ENCODE measurements around the gene STARD13. TPM values are rescaled to one million over a fixed set of nuclear protein-coding genes. Genes with fewer than 3 reads are reported as not detected.

The STARD13 gene
- total RNA-seq, 2 experiments from 2014 or later: not detected

GRCh38 chr13:33146843-33147611 lies 138.5 kb downstream of the STARD13 start:
- peak; percentile 25 for DNase-seq
- H3K27ac Mint-ChIP-seq: no peak overlapping the region

GRCh38 chr13:33145667-33146066 lies 139.9 kb downstream of the STARD13 start:
- ChIA-PET CTCF (no interaction called here), POLR2A (no interaction called here)
- peaks cover 5% of the 10 kb centered on the region for H3K4me1 Mint-ChIP-seq (ENCODE audit: low read depth)
- TF ChIP-seq CTCF (IDR thresholded peaks at IDR 0.05): no peak
- ATAC-seq: no peak
- H3K4me3 Mint-ChIP-seq: no peak overlapping the region
- H3K9me3 Mint-ChIP-seq: no peaks in the 10 kb centered on the region
- no peaks in the 10 kb centered on the region for H3K36me3 Mint-ChIP-seq (ENCODE audit: low read depth)
- intact Hi-C loops (cut with micrococcal nuclease): no loop called here
- peaks cover 9% of the 10 kb centered on the region for H3K27me3 Mint-ChIP-seq
- DNase-seq: peak; percentile 16
- no peak overlapping the region for H3K27ac Mint-ChIP-seq

More at GRCh38 chr13:33146843-33147611, 138.5 kb downstream of the STARD13 start:
- no peak overlapping the region for H3K4me3 Mint-ChIP-seq
- POLR2A ChIA-PET: no interaction called here
- CTCF ChIA-PET: interaction anchor here (0.7 to 1.2 kb wide), 2 partner anchors 25 to 80 kb away, joined by 3 read pairs; no protein-coding TSS in a partner anchor
- peaks cover 5% of the 10 kb centered on the region for H3K4me1 Mint-ChIP-seq (ENCODE audit: low read depth)
- H3K9me3 Mint-ChIP-seq: no peaks in the 10 kb centered on the region
- ATAC-seq: peak; percentile 75
- intact Hi-C loops (cut with micrococcal nuclease): no loop called here
- H3K27me3 Mint-ChIP-seq: peaks cover 14% of the 10 kb centered on the region
- no peak for TF ChIP-seq CTCF (IDR thresholded peaks at IDR 0.05)
- H3K36me3 Mint-ChIP-seq (ENCODE audit: low read depth): no peaks in the 10 kb centered on the region

- TF ChIP-seq CTCF (IDR thresholded peaks at IDR 0.05): no peak
- peaks cover 5% of the 10 kb centered on the region for H3K4me1 Mint-ChIP-seq (ENCODE audit: low read depth)
- DNase-seq: no peak
- POLR2A ChIA-PET: no interaction called here
- no peaks in the 10 kb centered on the region for H3K36me3 Mint-ChIP-seq (ENCODE audit: low read depth)
- H3K4me3 Mint-ChIP-seq: no peak overlapping the region
- intact Hi-C loops (cut with micrococcal nuclease): no loop called here
- H3K27ac Mint-ChIP-seq: no peak overlapping the region
- no peak for ATAC-seq
- peaks cover 8% of the 10 kb centered on the region for H3K27me3 Mint-ChIP-seq
- no peaks in the 10 kb centered on the region for H3K9me3 Mint-ChIP-seq
- CTCF ChIA-PET: no interaction called here
Observed at GRCh38 chr13:33144358-33144784, 141.2 kb downstream of the STARD13 start.

GRCh38 chr13:33139780-33140535 lies 145.6 kb downstream of the STARD13 start:
- TF ChIP-seq CTCF (IDR thresholded peaks at IDR 0.05): no peak
- intact Hi-C loops (cut with micrococcal nuclease): no loop called here
- DNase-seq (no peak), ATAC-seq (no peak)
- peaks cover 4% of the 10 kb centered on the region for H3K4me1 Mint-ChIP-seq (ENCODE audit: low read depth)
- peaks cover 4% of the 10 kb centered on the region for H3K9me3 Mint-ChIP-seq
- H3K36me3 Mint-ChIP-seq (ENCODE audit: low read depth): no peaks in the 10 kb centered on the region
- peaks cover 2% of the 10 kb centered on the region for H3K27me3 Mint-ChIP-seq
- CTCF ChIA-PET: no interaction called here
- POLR2A ChIA-PET: no interaction called here
- H3K4me3 Mint-ChIP-seq: no peak overlapping the region
- H3K27ac Mint-ChIP-seq: no peak overlapping the region

GRCh38 chr13:33139184-33139583 lies 146.4 kb downstream of the STARD13 start:
- POLR2A ChIA-PET: no interaction called here
- ATAC-seq: no peak
- CTCF ChIA-PET: no interaction called here

More at GRCh38 chr13:33139184-33139583, 146.4 kb downstream of the STARD13 start:
- H3K27me3 Mint-ChIP-seq: peaks cover 2% of the 10 kb centered on the region
- TF ChIP-seq CTCF (IDR thresholded peaks at IDR 0.05): no peak
- no peak overlapping the region for H3K27ac Mint-ChIP-seq
- DNase-seq: no peak
- no peak overlapping the region for H3K4me3 Mint-ChIP-seq
- no peaks in the 10 kb centered on the region for H3K36me3 Mint-ChIP-seq (ENCODE audit: low read depth)
- intact Hi-C loops (cut with micrococcal nuclease): no loop called here
- H3K4me1 Mint-ChIP-seq (ENCODE audit: low read depth): peaks cover 4% of the 10 kb centered on the region
- peaks cover 4% of the 10 kb centered on the region for H3K9me3 Mint-ChIP-seq
